ENCODE results near the gene BCL6B. TPM values are rescaled to one million over a fixed set of nuclear protein-coding genes. Genes with fewer than 3 reads are reported as not detected.
A peak's percentile ranks its signal among the peaks of the same experiment; 100 is the strongest.

Gene BCL6B
- total RNA-seq, 8 experiments from 2014 or later, result 0.05 to 1.5 (median 0.58) TPM; not detected in 1

GRCh38 chr17:7021993-7022778, 664 bp upstream of the BCL6B start:
- ATAC-seq (replicated peaks in 6 of 8), result peak; percentile 34 to 79 (median 58)
- Histone ChIP-seq H3K27ac (no peak overlapping the region), H3K4me1 (replicated peaks in 1 of 2) (peaks cover 0 to 5% of the 10 kb centered on the region in 2 donors), H3K4me3 (peak overlapping the region in 1 of 5 donors; percentile 12)
- WGBS, 10 experiments, result 0 to 40% (median 0%) methylated on average over 1 to 8 of the region's 53 CpGs; no CpG with 5 or more reads in 5 of the 10 experiments
- in situ Hi-C loops (cut with MboI; ENCODE audit: low pct_unique_long_range_greater_than_20kb in 2 of 9, low sequenced_read_pairs in 9 of 9, unreplicated experiment in 9 of 9), result loop anchor here in 2 of 9 experiments (25.0 kb wide), 1 partner anchor 360 kb away; the partner anchor contains the start of genes C17orf100 (in 2 of the 2) and MED31 (in 2 of the 2)

GRCh38 chr17:7023576-7024401, 939 bp downstream of the BCL6B start:
- 25 to 100% (median 65%) methylated on average over 1 to 10 of the region's 51 CpGs; no CpG with 5 or more reads in 3 of the 10 experiments for WGBS, 10 experiments
- Histone ChIP-seq H3K4me1 (replicated peaks in 1 of 2) (peaks cover 0 to 5% of the 10 kb centered on the region in 2 donors), H3K27ac (peak overlapping the region in 1 of 2 donors; percentile 34), H3K4me3 (peak overlapping the region in 1 of 5 donors; percentile 18)
- in situ Hi-C loops (cut with MboI; ENCODE audit: low pct_unique_long_range_greater_than_20kb in 2 of 9, low sequenced_read_pairs in 9 of 9, unreplicated experiment in 9 of 9), result loop anchor here in 2 of 9 experiments (25.0 kb wide), 1 partner anchor 361 kb away; the partner anchor contains the start of genes C17orf100 (in 2 of the 2) and MED31 (in 2 of the 2)
- peak; percentile 63 to 89 (median 80) for ATAC-seq (replicated peaks in 6 of 8)

GRCh38 chr17:7024402-7024785, 1.5 kb downstream of the BCL6B start:
- Histone ChIP-seq H3K27ac (no peak overlapping the region), H3K4me3 (no peak overlapping the region), H3K4me1 (replicated peaks in 1 of 2) (peaks cover 0 to 5% of the 10 kb centered on the region in 2 donors)
- no peak for ATAC-seq (replicated peaks in 6 of 8)
- in situ Hi-C loops (cut with MboI; ENCODE audit: low pct_unique_long_range_greater_than_20kb in 2 of 9, low sequenced_read_pairs in 9 of 9, unreplicated experiment in 9 of 9), result loop anchor here in 2 of 9 experiments (25.0 kb wide), 1 partner anchor 362 kb away; the partner anchor contains the start of genes C17orf100 (in 2 of the 2) and MED31 (in 2 of the 2)
- WGBS, 10 experiments, result 100% methylated on average over 1 of the region's 8 CpGs; no CpG with 5 or more reads in 9 of the 10 experiments

- Histone ChIP-seq H3K4me1 (replicated peaks in 1 of 2) (peaks cover 0 to 3% of the 10 kb centered on the region in 2 donors), H3K4me3 (no peak overlapping the region), H3K27ac (no peak overlapping the region)
- no peak for ATAC-seq (replicated peaks in 6 of 8)
- 40 to 83% (median 63%) methylated on average over 1 of the region's 1 CpG; no CpG with 5 or more reads in 7 of the 10 experiments for WGBS, 10 experiments
- in situ Hi-C loops (cut with MboI; ENCODE audit: low pct_unique_long_range_greater_than_20kb in 2 of 9, low sequenced_read_pairs in 9 of 9, unreplicated experiment in 9 of 9), result loop anchor here in 5 of 9 experiments (25.0 kb wide), 4 partner anchors 112 to 537 kb away; partner anchors contain the start of genes SENP3 (in 1 of the 5), SLC2A4 (in 1 of the 5), TNFSF13 (in 1 of the 5) and YBX2 (in 1 of the 5)
Measured at GRCh38 chr17:7025245-7025644, 2.4 kb downstream of the BCL6B start.

- no peak for ATAC-seq (replicated peaks in 6 of 8)
- peaks cover 0 to 3% of the 10 kb centered on the region in 2 donors for H3K4me1 ChIP-seq (replicated peaks in 1 of 2)
- 56 to 100% (median 100%) methylated on average over 1 to 5 of the region's 29 CpGs; no CpG with 5 or more reads in 5 of the 10 experiments for WGBS, 10 experiments
- no peak overlapping the region for H3K4me3 ChIP-seq
- in situ Hi-C loops (cut with MboI; ENCODE audit: low pct_unique_long_range_greater_than_20kb in 2 of 9, low sequenced_read_pairs in 9 of 9, unreplicated experiment in 9 of 9), result loop anchor here in 5 of 9 experiments (25.0 kb wide), 4 partner anchors 111 to 536 kb away; partner anchors contain the start of genes SENP3 (in 1 of the 5), SLC2A4 (in 1 of the 5), TNFSF13 (in 1 of the 5) and YBX2 (in 1 of the 5)
- no peak overlapping the region for H3K27ac ChIP-seq
Measured at GRCh38 chr17:7026471-7027115, 3.7 kb downstream of the BCL6B start.

GRCh38 chr17:7027335-7027734, 4.5 kb downstream of the BCL6B start:
- H3K27ac ChIP-seq, result no peak overlapping the region
- in situ Hi-C loops (cut with MboI; ENCODE audit: low pct_unique_long_range_greater_than_20kb in 2 of 9, low sequenced_read_pairs in 9 of 9, unreplicated experiment in 9 of 9), result loop anchor here in 5 of 9 experiments (25.0 kb wide), 4 partner anchors 110 to 535 kb away; partner anchors contain the start of genes SENP3 (in 1 of the 5), SLC2A4 (in 1 of the 5), TNFSF13 (in 1 of the 5) and YBX2 (in 1 of the 5)
- ATAC-seq (replicated peaks in 6 of 8), result no peak

GRCh38 chr17:7029096-7029495, 6.2 kb downstream of the BCL6B start:
- no peak overlapping the region for H3K4me3 ChIP-seq
- no peak overlapping the region for H3K27ac ChIP-seq
- no peak for ATAC-seq (replicated peaks in 6 of 8)
- H3K4me1 ChIP-seq (replicated peaks in 1 of 2), result no peaks in the 10 kb centered on the region
- in situ Hi-C loops (cut with MboI; ENCODE audit: low pct_unique_long_range_greater_than_20kb in 2 of 9, low sequenced_read_pairs in 9 of 9, unreplicated experiment in 9 of 9), result loop anchor here in 5 of 9 experiments (25.0 kb wide), 4 partner anchors 108 to 533 kb away; partner anchors contain the start of genes SENP3 (in 1 of the 5), SLC2A4 (in 1 of the 5), TNFSF13 (in 1 of the 5) and YBX2 (in 1 of the 5)
- 0 to 100% (median 59%) methylated on average over 1 to 3 of the region's 3 CpGs; no CpG with 5 or more reads in 2 of the 10 experiments for WGBS, 10 experiments

More at GRCh38 chr17:7027335-7027734, 4.5 kb downstream of the BCL6B start:
- Histone ChIP-seq H3K4me1 (replicated peaks in 1 of 2) (no peaks in the 10 kb centered on the region), H3K4me3 (no peak overlapping the region)
- WGBS, 10 experiments, result 69 to 100% (median 85%) methylated on average over 1 to 8 of the region's 13 CpGs; no CpG with 5 or more reads in 3 of the 10 experiments

- Histone ChIP-seq H3K4me3 (no peak overlapping the region), H3K27ac (no peak overlapping the region), H3K4me1 (replicated peaks in 1 of 2) (no peaks in the 10 kb centered on the region)
- in situ Hi-C loops (cut with MboI; ENCODE audit: low pct_unique_long_range_greater_than_20kb in 2 of 9, low sequenced_read_pairs in 9 of 9, unreplicated experiment in 9 of 9), result loop anchor here in 5 of 9 experiments (25.0 kb wide), 4 partner anchors 108 to 533 kb away; partner anchors contain the start of genes SENP3 (in 1 of the 5), SLC2A4 (in 1 of the 5), TNFSF13 (in 1 of the 5) and YBX2 (in 1 of the 5)
- 0 to 100% (median 80%) methylated on average over 1 to 7 of the region's 8 CpGs; no CpG with 5 or more reads in 3 of the 10 experiments for WGBS, 10 experiments
- no peak for ATAC-seq (replicated peaks in 6 of 8)
Measured at GRCh38 chr17:7029659-7030058, 6.8 kb downstream of the BCL6B start.

GRCh38 chr17:7034955-7035590, 12.2 kb downstream of the BCL6B start:
- in situ Hi-C loops (cut with MboI; ENCODE audit: low pct_unique_long_range_greater_than_20kb in 2 of 9, low sequenced_read_pairs in 9 of 9, unreplicated experiment in 9 of 9), result loop anchor here in 5 of 9 experiments (25.0 kb wide), 4 partner anchors 102 to 527 kb away; partner anchors contain the start of genes SENP3 (in 1 of the 5), SLC2A4 (in 1 of the 5), TNFSF13 (in 1 of the 5) and YBX2 (in 1 of the 5)
- Histone ChIP-seq H3K4me3 (peak overlapping the region; percentile 56 to 80 (median 66)), H3K4me1 (replicated peaks in 1 of 2) (peaks cover 7 to 8% of the 10 kb centered on the region in 2 donors), H3K27ac (peak overlapping the region; percentile 49 to 75)
- 8 to 100% (median 25%) methylated on average over 1 to 3 of the region's 7 CpGs; no CpG with 5 or more reads in 2 of the 10 experiments for WGBS, 10 experiments
- ATAC-seq (replicated peaks in 6 of 8), result peak in 2 of 8 experiments; percentile 0 to 13

GRCh38 chr17:7035591-7036368, 12.9 kb downstream of the BCL6B start, which contains the start of gene SLC16A13:
SLC16A13 (plus strand) TSS chr17:7036015; CDS start chr17:7036383, 368 bp downstream.
- H3K27ac ChIP-seq, result peak within 1 kb of the TSS; percentile 49 to 75
- H3K4me3 ChIP-seq, result peak within 1 kb of the TSS; percentile 56 to 80 (median 66)
- peak; percentile 89 to 97 (median 93) for ATAC-seq (replicated peaks in 6 of 8)
- in situ Hi-C loops (cut with MboI; ENCODE audit: low pct_unique_long_range_greater_than_20kb in 2 of 9, low sequenced_read_pairs in 9 of 9, unreplicated experiment in 9 of 9), result loop anchor here in 5 of 9 experiments (25.0 kb wide), 4 partner anchors 102 to 527 kb away; partner anchors contain the start of genes SENP3 (in 1 of the 5), SLC2A4 (in 1 of the 5), TNFSF13 (in 1 of the 5) and YBX2 (in 1 of the 5)
- WGBS, 10 experiments, result 0 to 3% (median 0%) methylated on average over 1 to 8 of the region's 52 CpGs; no CpG with 5 or more reads in 5 of the 10 experiments
- peaks cover 7 to 8% of the 10 kb centered on the region in 2 donors for H3K4me1 ChIP-seq (replicated peaks in 1 of 2)
